K562 (cell line): ENCODE data around the gene SERTAD1. TPM values are rescaled to one million over a fixed set of nuclear protein-coding genes. Genes with fewer than 3 reads are reported as not detected.

Experiments used
- ATAC-seq: fragments of 200-7000 bp; cut with Tn5 transposase; 3 replicates; pipeline ENCODE4 v1.9.1; 2020; ENCODE audit warnings: moderate library complexity
- BruUV-seq: library from RNA; stranded (reverse); fragments of 400-500 nt; replicated peaks from 2 replicates; lab custom pipeline; 2021; lab: Mats Ljungman, UMichigan
- CTCF ChIA-PET: fragments of 300-600 bp; formaldehyde crosslinking; extraction: SDS; loops from one replicate; lab custom pipeline; 2021; ENCODE audit warnings: low intra/inter-chr PET ratio; lab: Yijun Ruan, JAX
- POLR2A ChIA-PET: fragments of 300-600, 350-650 bp; sonication (Branson Sonifier 250); formaldehyde crosslinking; extraction: SDS; loops from one replicate; lab custom pipeline; 2021; ENCODE audit warnings: antibody characterized with exemption, inconsistent platforms; lab: Yijun Ruan, JAX
- DNase-seq, 4 experiments: peaks; one replicate each; pipeline versions ENCODE4 v3.0.0 to v3.0.0-alpha.2; 2011 to 2018; ENCODE audit warnings: low spot score in 3 of 4, mixed read lengths in 3 of 4; ENCODE audit errors: extremely low read depth in 1 of 4
- FAIRE-seq: peaks from 2 replicates; lab custom pipeline; 2011; peaks lifted over from hg19 to GRCh38; lab: Jason Lieb, UNC
- H2AFZ ChIP-seq: 2 replicates; pipeline ENCODE4 v1.6.0; 2011; ENCODE audit warnings: low read depth, low read length, control low read depth, inconsistent platforms
- H3K27ac ChIP-seq: fragments of 200-600 bp; 3 replicates; pipeline ENCODE4 v1.8.0; 2011; ENCODE audit warnings: low read depth, mild to moderate bottlenecking, control low read depth, inconsistent platforms, low read length, moderate library complexity, mixed read lengths; ENCODE audit errors: extremely low read depth
- H3K27me3 ChIP-seq, 2 experiments: fragments of 300-600 bp in 1 of 2; 2 replicates in 1 of 2; 3 replicates in 1 of 2; pipeline versions ENCODE4 v1.6.0 to v1.8.0; 2011; ENCODE audit warnings: inconsistent platforms in 2 of 2, low read length in 2 of 2, mild to moderate bottlenecking in 1 of 2, mixed read lengths in 1 of 2, moderate library complexity in 1 of 2; ENCODE audit not compliant: control insufficient read depth in 2 of 2, insufficient read depth in 2 of 2
- H3K36me3 ChIP-seq: fragments of 300-600 bp; 3 replicates; pipeline ENCODE4 v1.8.0; 2011; ENCODE audit warnings: mild to moderate bottlenecking, low read length, inconsistent platforms; ENCODE audit not compliant: control insufficient read depth, insufficient read depth
- H3K4me1 ChIP-seq, 2 experiments: fragments of 200-600 bp in 1 of 2; replicated peaks in 1 of 2; 2 replicates in 1 of 2; 3 replicates in 1 of 2; pipeline versions ENCODE4 v1.5.1 to v1.8.0; 2011; ENCODE audit warnings: inconsistent platforms in 2 of 2, low read length in 2 of 2, mild to moderate bottlenecking in 1 of 2, mixed read lengths in 1 of 2, moderate library complexity in 1 of 2; ENCODE audit not compliant: control insufficient read depth in 2 of 2, insufficient read depth in 2 of 2
- H3K4me2 ChIP-seq: 2 replicates; pipeline ENCODE4 v1.6.1; 2011; ENCODE audit warnings: low read length, control low read depth, inconsistent platforms, mixed read lengths; ENCODE audit not compliant: insufficient read depth
- H3K4me3 ChIP-seq: fragments of 200-600 bp; sonication (generic), shearing (Covaris generic); 2 replicates; pipeline ENCODE4 v1.5.1; 2016; ENCODE audit warnings: control low read depth, inconsistent platforms
- H3K79me2 ChIP-seq: fragments of 200-600 bp; 3 replicates; pipeline ENCODE4 v1.8.0; 2011; ENCODE audit warnings: low read length, inconsistent platforms; ENCODE audit not compliant: control insufficient read depth, insufficient read depth
- H3K9ac ChIP-seq, 2 experiments: 2 replicates each; pipeline versions ENCODE4 v1.6.0 to v1.6.1; 2011; ENCODE audit warnings: low read depth in 2 of 2, low read length in 2 of 2, control low read depth in 1 of 2, inconsistent platforms in 1 of 2, mild to moderate bottlenecking in 1 of 2, mixed read lengths in 1 of 2; ENCODE audit not compliant: insufficient read depth in 1 of 2
- H3K9me1 ChIP-seq: one replicate; pipeline ENCODE4 v1.6.0; 2011; ENCODE audit warnings: inconsistent platforms, mild to moderate bottlenecking, low read length, moderate library complexity; ENCODE audit not compliant: control insufficient read depth, insufficient read depth
- H3K9me3 ChIP-seq: replicated peaks from 2 replicates; pipeline ENCODE4 v1.5.1; 2011; ENCODE audit warnings: low read depth, low read length, inconsistent platforms; ENCODE audit not compliant: control insufficient read depth, insufficient read depth
- H4K20me1 ChIP-seq: replicated peaks from 2 replicates; pipeline ENCODE4 v1.6.1; 2011; ENCODE audit warnings: low read length, inconsistent platforms, mixed read lengths; ENCODE audit not compliant: control insufficient read depth, insufficient read depth
- CCNT2 ChIP-seq: IDR thresholded peaks from 2 replicates; pipeline ENCODE4 v1.6.1; 2011; ENCODE audit warnings: borderline replicate concordance, low read depth, mild to moderate bottlenecking, moderate library complexity, mixed read lengths, low read length; ENCODE audit not compliant: insufficient read length; ENCODE audit errors: extremely low read depth
- CSDE1 ChIP-seq, 2 experiments: fragments of 450-650 bp; IDR thresholded peaks; 2 replicates each; pipeline ENCODE4 v1.6.1; 2016; ENCODE audit warnings: mild to moderate bottlenecking in 1 of 2
- ESRRB ChIP-seq: fragments of 250-450 bp; sonication (Bioruptor Pico); IDR thresholded peaks from 2 replicates; pipeline ENCODE4 v1.5.0; 2020; ENCODE audit warnings: mild to moderate bottlenecking, moderate library complexity, borderline replicate concordance
- FOXA3 ChIP-seq, 2 experiments: fragments of 450-650 bp in 1 of 2; sonication (generic) in 1 of 2; formaldehyde crosslinking; IDR thresholded peaks in 1 of 2; conservative IDR thresholded peaks in 1 of 2; 2 replicates each; pipeline versions ENCODE4 v1.4.0 to v1.8.0; 2020 to 2022; ENCODE audit warnings: mild to moderate bottlenecking in 2 of 2, missing genetic modification reagents in 1 of 2
- GABPA ChIP-seq: fragments of 200-800 bp; sonication (Bioruptor generic); conservative IDR thresholded peaks from 2 replicates; pipeline ENCODE4 v1.6.1; 2016; ENCODE audit warnings: low read depth, missing genetic modification characterization, missing compliant biosample characterization
- HMG20B ChIP-seq: fragments of 250-450 bp; sonication (Bioruptor Pico); IDR thresholded peaks from 2 replicates; pipeline ENCODE4 v1.5.0; 2021; ENCODE audit warnings: mild to moderate bottlenecking
- PHF20 ChIP-seq: fragments of 450-650 bp; IDR thresholded peaks from 2 replicates; pipeline ENCODE4 v1.6.1; 2018; ENCODE audit not compliant: partially characterized antibody
- TEAD2 ChIP-seq: fragments of 450-650 bp; IDR thresholded peaks from 2 replicates; pipeline ENCODE4 v1.6.1; 2016; ENCODE audit warnings: missing genetic modification characterization, control low read depth, missing compliant biosample characterization
- ZNF507 ChIP-seq: conservative IDR thresholded peaks from 2 replicates; pipeline ENCODE4 v1.6.1; 2017; ENCODE audit warnings: missing genetic modification characterization, missing compliant biosample characterization
- ZNF830 ChIP-seq: fragments of 250-450 bp; sonication (Bioruptor Pico); IDR thresholded peaks from 2 replicates; pipeline ENCODE4 v1.5.0; 2021; ENCODE audit warnings: mild to moderate bottlenecking
- WGBS: fragments of 100-300 bp; shearing (Covaris generic); methylation state at CpG from one replicate; pipeline ENCODE4 v1.1.6; 2016; ENCODE audit warnings: low coverage, mixed read lengths; ENCODE audit not compliant: insufficient coverage; ENCODE audit errors: missing lambda C conversion rate; 5-methylcytosine and 5-hydroxymethylcytosine counted together
- in situ Hi-C: fragments of 300-500 bp; cut with MboI; formaldehyde crosslinking; loops from 4 replicates; pipeline ENCODE4 v1.15.0; 2018; ENCODE audit warnings: inconsistent platforms, mixed read lengths
- intact Hi-C: fragments of 100-400 bp; cut with micrococcal nuclease; formaldehyde crosslinking; loops from 2 replicates; pipeline ENCODE4 v1.14.2; 2022
- polyA plus RNA-seq, 8 experiments: library from polyadenylated mRNA; depleted of rRNA in 4 of 8; stranded (reverse) in 5 of 8; unstranded in 3 of 8; fragments of >200 nt; fragmentation: Nextera tagmentation in 2 of 8; fragmentation: Illumina TruSeq in 1 of 8; extraction: Ambion mirVana in 2 of 8; extraction: Trizol in 1 of 8; gene quantifications; 2 replicates each; pipeline versions ENCODE4 v1.2.1 to v1.2.3, GENCODE V29; 2011 to 2014; ENCODE audit warnings: inconsistent platforms in 1 of 8, missing spikeins in 1 of 8
- total RNA-seq, 7 experiments: library from RNA; depleted of rRNA in 6 of 7; stranded (reverse); fragments of >200 nt in 6 of 7; fragmentation: Illumina TruSeq in 2 of 7; extraction: Trizol in 2 of 7; gene quantifications; 2 replicates each; pipeline versions ENCODE4 v1.2.1 to v1.2.3, GENCODE V29; 2011 to 2021; ENCODE audit warnings: low replicate concordance in 1 of 7
- TF ChIP-seq, protein P1 (sequence below): fragments of 200-800 bp; sonication (Bioruptor generic); IDR thresholded peaks from 2 replicates; pipeline ENCODE4 v1.6.1; 2017; ENCODE audit warnings: missing genetic modification characterization, missing compliant biosample characterization
- TF ChIP-seq, protein P2 (sequence below): fragments of 250-450 bp; sonication (Bioruptor Pico); IDR thresholded peaks from 2 replicates; pipeline ENCODE4 v1.8.0; 2022; ENCODE audit warnings: moderate library complexity, mild to moderate bottlenecking, inconsistent platforms
- TF ChIP-seq, protein P3 (sequence below): fragments of 450-650 bp; formaldehyde crosslinking; IDR thresholded peaks from 2 replicates; pipeline ENCODE4 v1.4.0; 2020; ENCODE audit warnings: mild to moderate bottlenecking, moderate library complexity

SERTAD1 gene
- total and polyA plus RNA-seq, 9 of the 15 experiments (the other 6 are each of a cell fraction or from before 2014, with no cell fraction given), result 0.15 to 8.7 (median 4.9) TPM

DNA sequence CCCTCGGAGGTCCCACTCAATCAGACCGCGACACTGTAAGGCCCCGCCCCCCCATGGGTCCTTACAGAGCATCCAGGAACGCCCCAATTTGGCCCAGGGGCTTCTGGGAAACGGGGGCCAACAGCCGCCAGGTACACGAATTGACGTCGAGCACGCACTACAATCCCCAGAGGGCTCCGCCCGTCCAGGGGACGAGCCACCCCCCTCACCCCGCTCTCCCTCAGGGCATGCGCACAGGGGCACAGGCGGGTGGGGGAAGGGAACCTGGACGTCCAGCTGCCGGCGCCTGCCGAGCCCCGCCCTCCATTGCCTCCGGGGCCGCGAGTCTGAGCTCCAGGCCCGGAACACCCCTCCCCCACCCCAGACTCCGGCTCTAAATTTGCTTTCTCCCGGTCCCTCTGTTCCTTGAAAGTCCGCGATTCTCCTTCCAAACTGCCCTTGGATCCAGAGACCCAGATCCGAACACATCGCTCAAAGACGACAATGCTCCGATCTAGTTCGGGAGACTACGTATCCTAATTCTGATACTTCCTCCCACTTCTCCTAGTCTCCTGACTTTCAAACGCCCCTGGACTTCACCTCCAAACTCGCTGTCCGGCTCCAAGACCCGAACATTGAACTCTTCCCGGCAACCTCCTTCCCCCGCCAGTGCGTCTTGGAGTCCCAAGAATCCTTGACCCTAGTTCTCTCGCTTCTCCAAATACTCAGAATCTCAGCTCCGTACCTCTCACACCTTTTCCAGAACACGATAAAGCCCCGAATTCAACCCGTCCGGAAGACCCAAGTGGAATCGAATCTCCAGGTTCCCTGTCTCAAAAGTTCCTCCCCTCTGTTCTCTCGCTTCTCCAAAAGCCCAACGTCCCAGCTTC is 17.6 kb upstream of the SERTAD1 start:
- Histone ChIP-seq H3K9me1 (no peaks in the 10 kb centered on the region), H3K36me3 (peaks cover 37% of the 10 kb centered on the region), H4K20me1 (peaks cover 22% of the 10 kb centered on the region), H3K4me1 (peaks cover 24 to 29% of the 10 kb centered on the region in 2 experiments), H2AFZ (peak overlapping the region; percentile 30), H3K9ac (peak overlapping the region; percentile 92 to 94), H3K27ac (peak overlapping the region; percentile 95), H3K4me2 (peak overlapping the region; percentile 89), H3K4me3 (peak overlapping the region; percentile 90), H3K9me3 (no peaks in the 10 kb centered on the region), H3K27me3 (no peaks in the 10 kb centered on the region), H3K79me2 (peaks cover 38% of the 10 kb centered on the region)
- ChIA-PET CTCF (no interaction called here), POLR2A (interaction anchor here (0.5 to 3.7 kb wide), 18 partner anchors 9 to 298 kb away, joined by 3 to 28 read pairs (median 4); partner anchors contain the start of gene SERTAD1)
- DNase-seq (peak; percentile 93 to 100 (median 96)), FAIRE-seq (peak; percentile 97), ATAC-seq (peak; percentile 83)
- WGBS, result 1% methylated on average over 51 of the region's 52 CpGs
- intact Hi-C loops (loop anchor here (5.0 kb wide), 2 partner anchors 79 to 96 kb away; partner anchors contain the start of genes C19orf47 and PLD3), in situ Hi-C loops (no loop called here)
- TSS peak; percentile 65 for BruUV-seq
- TF ChIP-seq CSDE1 (IDR thresholded peaks at IDR 0.05) (peak in 1 of 2 experiments; percentile 70; a peak in 1 of 4 replicates), ZNF507 (tag) (no peak), ESRRB (CRISPR knock-in tag) (no peak), ZNF830 (0 out of 2 replicates have a peak, but pooled peaks have one; percentile 60), TEAD2 (tag) (no peak), CCNT2 (peak; percentile 97), FOXA3 (CRISPR knock-in tag; conservative IDR thresholded peaks at IDR 0.05 in 1 of 2, IDR thresholded peaks at IDR 0.05 in 1 of 2) (0 out of 4 replicates have a peak, but pooled peaks of 1 of the 2 experiments have one; percentile 15), PHF20 (no peak), HMG20B (no peak), GABPA (tag) (peak; percentile 10; the same call in 1 of the 2 replicates)
- TF ChIP-seq, protein P1, sequence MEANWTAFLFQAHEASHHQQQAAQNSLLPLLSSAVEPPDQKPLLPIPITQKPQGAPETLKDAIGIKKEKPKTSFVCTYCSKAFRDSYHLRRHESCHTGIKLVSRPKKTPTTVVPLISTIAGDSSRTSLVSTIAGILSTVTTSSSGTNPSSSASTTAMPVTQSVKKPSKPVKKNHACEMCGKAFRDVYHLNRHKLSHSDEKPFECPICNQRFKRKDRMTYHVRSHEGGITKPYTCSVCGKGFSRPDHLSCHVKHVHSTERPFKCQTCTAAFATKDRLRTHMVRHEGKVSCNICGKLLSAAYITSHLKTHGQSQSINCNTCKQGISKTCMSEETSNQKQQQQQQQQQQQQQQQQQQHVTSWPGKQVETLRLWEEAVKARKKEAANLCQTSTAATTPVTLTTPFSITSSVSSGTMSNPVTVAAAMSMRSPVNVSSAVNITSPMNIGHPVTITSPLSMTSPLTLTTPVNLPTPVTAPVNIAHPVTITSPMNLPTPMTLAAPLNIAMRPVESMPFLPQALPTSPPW (CRISPR knock-in tag), result peak; percentile 99
- TF ChIP-seq, protein P2, sequence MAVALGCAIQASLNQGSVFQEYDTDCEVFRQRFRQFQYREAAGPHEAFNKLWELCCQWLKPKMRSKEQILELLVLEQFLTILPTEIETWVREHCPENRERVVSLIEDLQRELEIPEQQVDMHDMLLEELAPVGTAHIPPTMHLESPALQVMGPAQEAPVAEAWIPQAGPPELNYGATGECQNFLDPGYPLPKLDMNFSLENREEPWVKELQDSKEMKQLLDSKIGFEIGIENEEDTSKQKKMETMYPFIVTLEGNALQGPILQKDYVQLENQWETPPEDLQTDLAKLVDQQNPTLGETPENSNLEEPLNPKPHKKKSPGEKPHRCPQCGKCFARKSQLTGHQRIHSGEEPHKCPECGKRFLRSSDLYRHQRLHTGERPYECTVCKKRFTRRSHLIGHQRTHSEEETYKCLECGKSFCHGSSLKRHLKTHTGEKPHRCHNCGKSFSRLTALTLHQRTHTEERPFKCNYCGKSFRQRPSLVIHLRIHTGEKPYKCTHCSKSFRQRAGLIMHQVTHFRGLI, result no peak
- TF ChIP-seq, protein P3, sequence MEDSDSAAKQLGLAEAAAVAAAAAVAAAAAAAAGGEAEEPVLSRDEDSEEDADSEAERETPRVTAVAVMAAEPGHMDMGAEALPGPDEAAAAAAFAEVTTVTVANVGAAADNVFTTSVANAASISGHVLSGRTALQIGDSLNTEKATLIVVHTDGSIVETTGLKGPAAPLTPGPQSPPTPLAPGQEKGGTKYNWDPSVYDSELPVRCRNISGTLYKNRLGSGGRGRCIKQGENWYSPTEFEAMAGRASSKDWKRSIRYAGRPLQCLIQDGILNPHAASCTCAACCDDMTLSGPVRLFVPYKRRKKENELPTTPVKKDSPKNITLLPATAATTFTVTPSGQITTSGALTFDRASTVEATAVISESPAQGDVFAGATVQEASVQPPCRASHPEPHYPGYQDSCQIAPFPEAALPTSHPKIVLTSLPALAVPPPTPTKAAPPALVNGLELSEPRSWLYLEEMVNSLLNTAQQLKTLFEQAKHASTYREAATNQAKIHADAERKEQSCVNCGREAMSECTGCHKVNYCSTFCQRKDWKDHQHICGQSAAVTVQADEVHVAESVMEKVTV, result no peak
